Immature natural killer cell (primary cell): ENCODE data around the gene PIANP. TPM values are rescaled to one million over a fixed set of nuclear protein-coding genes. Genes with fewer than 3 reads are reported as not detected.
"Not testable (repeated sequence)": the region's sequence is repeated elsewhere in the genome, so short reads cannot be mapped to it uniquely, and the experiment has no call there.

Experiments
- DNase-seq, 3 donors: peaks; one replicate each; pipeline ENCODE4 v3.0.0; 2022; ENCODE audit warnings: mixed read lengths in 1 of 3
- H3K27ac Mint-ChIP-seq, 6 donors: one replicate each; pipeline ENCODE4 v1.8.0; 2020; ENCODE audit warnings: mixed read lengths in 6 of 6, mild to moderate bottlenecking in 5 of 6, inconsistent platforms in 4 of 6, moderate library complexity in 3 of 6
- H3K27me3 Mint-ChIP-seq, 3 donors: one replicate each; pipeline ENCODE4 v1.8.0; 2020 to 2021; ENCODE audit warnings: low read depth in 3 of 3, mild to moderate bottlenecking in 3 of 3, mixed read lengths in 3 of 3, moderate library complexity in 3 of 3, inconsistent platforms in 1 of 3
- H3K36me3 Mint-ChIP-seq, 3 donors: one replicate each; pipeline ENCODE4 v1.8.0; 2020; ENCODE audit warnings: mixed read lengths in 3 of 3, inconsistent platforms in 2 of 3, mild to moderate bottlenecking in 2 of 3
- H3K4me1 Mint-ChIP-seq, 2 donors: one replicate each; pipeline ENCODE4 v1.8.0; 2020; ENCODE audit warnings: inconsistent platforms in 2 of 2, mild to moderate bottlenecking in 2 of 2, mixed read lengths in 2 of 2, moderate library complexity in 1 of 2
- H3K4me3 Mint-ChIP-seq, 5 donors: one replicate each; pipeline ENCODE4 v1.8.0; 2020; ENCODE audit warnings: mild to moderate bottlenecking in 5 of 5, mixed read lengths in 5 of 5, inconsistent platforms in 3 of 5, moderate library complexity in 3 of 5
- H3K9me3 Mint-ChIP-seq, 6 donors: one replicate each; pipeline ENCODE4 v1.8.0; 2020; ENCODE audit warnings: mild to moderate bottlenecking in 6 of 6, mixed read lengths in 6 of 6, inconsistent platforms in 4 of 6, moderate library complexity in 3 of 6
- polyA plus RNA-seq, 3 donors: library from polyadenylated mRNA; unstranded; fragments of 300-500 nt; fragmentation: Illumina TruSeq; gene quantifications; one replicate each; pipeline ENCODE4 v1.2.3, GENCODE V29; 2021

Gene PIANP
- polyA plus RNA-seq, 3 donors from 2014 or later = not detected

DNA sequence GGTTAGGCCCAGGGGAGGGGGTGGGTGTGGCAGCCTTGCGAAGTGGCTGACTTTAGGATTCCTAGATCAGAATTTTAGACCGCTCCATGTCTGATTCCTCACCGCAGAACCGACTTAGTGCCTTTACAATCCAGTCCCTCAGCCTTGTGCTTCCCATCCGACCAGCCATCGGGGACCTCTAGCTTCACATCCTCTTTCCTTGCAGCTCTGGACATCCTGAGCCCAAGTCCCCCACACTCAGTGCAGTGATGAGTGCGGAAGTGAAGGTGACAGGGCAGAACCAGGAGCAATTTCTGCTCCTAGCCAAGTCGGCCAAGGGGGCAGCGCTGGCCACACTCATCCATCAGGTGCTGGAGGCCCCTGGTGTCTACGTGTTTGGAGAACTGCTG lies 23.8 kb upstream of the PIANP start:
- peak in 1 of 3 donors; percentile 26 for DNase-seq
- peaks cover 2 to 17% (median 12%) of the 10 kb centered on the region in 3 donors for H3K36me3 Mint-ChIP-seq

DNA sequence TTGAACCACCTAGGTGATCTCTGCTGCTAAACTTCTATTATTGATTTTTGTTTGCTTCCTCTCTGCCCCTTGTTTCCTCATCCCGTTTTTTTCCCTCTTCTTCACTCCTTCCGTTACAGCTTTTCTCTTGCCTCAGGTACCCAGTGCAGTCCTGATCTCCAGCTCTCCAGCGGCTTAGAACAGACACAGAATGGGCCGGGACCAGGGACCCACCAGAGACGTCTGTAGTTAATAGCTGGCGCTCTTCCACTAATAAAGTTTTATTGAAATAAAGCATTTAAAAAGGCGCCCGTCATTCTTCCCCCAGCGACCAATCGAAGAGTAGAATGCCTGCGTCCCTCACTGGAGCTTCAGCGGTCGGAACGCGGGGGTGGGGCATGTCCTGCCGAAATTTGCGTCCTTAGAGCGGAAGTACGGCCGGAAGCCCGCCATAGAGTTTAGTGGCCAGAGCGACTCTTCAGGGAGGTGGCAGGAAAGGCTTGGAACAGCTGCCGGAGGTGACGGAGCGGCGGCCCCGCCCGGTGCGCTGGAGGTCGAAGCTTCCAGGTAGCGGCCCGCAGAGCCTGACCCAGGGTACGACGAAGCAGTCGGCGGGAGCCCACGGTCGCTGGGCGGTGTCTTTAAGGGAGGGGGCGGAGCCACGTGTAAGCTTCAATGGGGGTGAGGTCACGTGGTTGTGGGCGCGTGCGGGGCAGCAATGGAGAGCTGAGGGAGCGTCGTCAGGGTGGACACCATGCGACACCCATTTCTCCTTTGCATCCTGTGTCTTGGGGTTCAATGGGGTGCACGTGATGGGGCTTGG lies 23.2 kb upstream of the PIANP start, which contains the start of gene COPS7A:
TSS of gene COPS7A (plus strand) at position 440 of the 802 bp plus-strand sequence. CDS start 611 bp downstream, outside the sequence.
- Mint-ChIP-seq H3K27ac (peak within 1 kb of the TSS; percentile 91 to 99 (median 98)), H3K27me3 (peaks cover 9 to 13% (median 12%) of the 10 kb centered on the region in 3 donors), H3K36me3 (peaks cover 0 to 11% (median 10%) of the 10 kb centered on the region in 3 donors), H3K4me1 (peaks cover 24 to 33% of the 10 kb centered on the region in 2 donors), H3K4me3 (peak within 1 kb of the TSS; percentile 87 to 98 (median 92)), H3K9me3 (peaks cover 0 to 2% (median 0%) of the 10 kb centered on the region in 6 donors)
- DNase-seq = peak; percentile 97 to 98 (median 97)

More for the DNA sequence above, 23.8 kb upstream of the PIANP start:
- H3K9me3 Mint-ChIP-seq = peaks cover 0 to 2% (median 0%) of the 10 kb centered on the region in 6 donors
- H3K4me1 Mint-ChIP-seq = peaks cover 24 to 33% of the 10 kb centered on the region in 2 donors
- H3K27me3 Mint-ChIP-seq = peaks cover 9 to 12% (median 11%) of the 10 kb centered on the region in 3 donors
- H3K27ac Mint-ChIP-seq = peak overlapping the region; percentile 91 to 99 (median 98)
- H3K4me3 Mint-ChIP-seq = peak overlapping the region; percentile 87 to 98 (median 92)

DNA sequence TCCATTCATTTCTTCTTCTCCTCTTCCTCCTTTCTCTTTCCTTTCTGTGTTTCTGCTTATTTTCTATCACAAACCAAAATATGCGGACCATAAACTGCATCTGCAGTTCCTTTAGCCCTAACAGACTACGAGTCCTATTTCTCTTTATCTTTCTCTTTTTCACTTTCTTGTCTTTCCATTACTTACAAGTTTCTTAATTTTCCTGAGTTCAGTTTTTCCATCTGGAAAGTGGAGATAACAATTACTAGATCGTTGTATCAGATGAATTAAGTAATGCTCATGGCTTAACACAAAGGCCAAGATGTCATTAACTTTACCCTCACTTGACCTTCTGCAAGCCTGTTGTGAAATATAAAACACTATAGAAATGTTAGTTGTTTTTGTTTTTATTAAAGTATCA lies 22.2 kb upstream of the PIANP start:
- H3K4me3 Mint-ChIP-seq = peak overlapping the region in 2 of 5 donors; percentile 92 to 96
- H3K9me3 Mint-ChIP-seq = peaks cover 0 to 2% (median 0%) of the 10 kb centered on the region in 6 donors
- peak overlapping the region in 2 of 6 donors; percentile 5 to 66 for H3K27ac Mint-ChIP-seq
- peaks cover 24 to 33% of the 10 kb centered on the region in 2 donors for H3K4me1 Mint-ChIP-seq
- peaks cover 0 to 5% (median 5%) of the 10 kb centered on the region in 3 donors for H3K36me3 Mint-ChIP-seq
- H3K27me3 Mint-ChIP-seq = peaks cover 9 to 13% (median 12%) of the 10 kb centered on the region in 3 donors
- DNase-seq = no peak

DNA sequence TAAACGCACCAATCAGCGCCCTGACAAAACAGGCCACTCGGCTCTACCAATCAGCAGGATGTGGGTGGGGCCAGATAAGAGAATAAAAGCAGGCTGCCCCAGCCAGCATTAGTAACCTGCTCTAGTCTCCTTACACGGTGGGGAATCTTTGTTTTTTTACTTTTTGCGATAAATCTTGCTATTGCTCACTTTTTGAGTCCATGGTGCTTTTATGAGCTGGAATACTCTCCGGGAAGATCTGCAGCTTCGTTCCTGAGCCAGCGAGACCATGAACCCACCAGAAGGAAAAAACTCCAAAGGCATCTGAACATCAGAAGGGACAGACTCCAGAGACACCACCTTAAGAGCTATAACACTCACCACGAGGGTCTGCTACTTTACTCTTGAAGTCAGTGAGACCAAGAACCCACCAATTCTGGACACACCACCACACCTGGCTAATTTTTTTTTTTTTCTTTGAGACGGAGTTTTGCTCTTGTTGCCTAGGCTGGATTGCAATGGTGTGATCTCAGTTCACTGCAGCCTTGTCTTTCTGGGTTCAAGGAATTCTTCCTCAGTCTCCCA lies 16.3 kb upstream of the PIANP start:
- Mint-ChIP-seq H3K36me3 (no peaks in the 10 kb centered on the region), H3K4me1 (no peaks in the 10 kb centered on the region), H3K4me3 (no peak overlapping the region), H3K27me3 (peaks cover 0 to 8% (median 4%) of the 10 kb centered on the region in 3 donors), H3K9me3 (no peaks in the 10 kb centered on the region), H3K27ac (no peak overlapping the region)
- DNase-seq = no peak

DNA sequence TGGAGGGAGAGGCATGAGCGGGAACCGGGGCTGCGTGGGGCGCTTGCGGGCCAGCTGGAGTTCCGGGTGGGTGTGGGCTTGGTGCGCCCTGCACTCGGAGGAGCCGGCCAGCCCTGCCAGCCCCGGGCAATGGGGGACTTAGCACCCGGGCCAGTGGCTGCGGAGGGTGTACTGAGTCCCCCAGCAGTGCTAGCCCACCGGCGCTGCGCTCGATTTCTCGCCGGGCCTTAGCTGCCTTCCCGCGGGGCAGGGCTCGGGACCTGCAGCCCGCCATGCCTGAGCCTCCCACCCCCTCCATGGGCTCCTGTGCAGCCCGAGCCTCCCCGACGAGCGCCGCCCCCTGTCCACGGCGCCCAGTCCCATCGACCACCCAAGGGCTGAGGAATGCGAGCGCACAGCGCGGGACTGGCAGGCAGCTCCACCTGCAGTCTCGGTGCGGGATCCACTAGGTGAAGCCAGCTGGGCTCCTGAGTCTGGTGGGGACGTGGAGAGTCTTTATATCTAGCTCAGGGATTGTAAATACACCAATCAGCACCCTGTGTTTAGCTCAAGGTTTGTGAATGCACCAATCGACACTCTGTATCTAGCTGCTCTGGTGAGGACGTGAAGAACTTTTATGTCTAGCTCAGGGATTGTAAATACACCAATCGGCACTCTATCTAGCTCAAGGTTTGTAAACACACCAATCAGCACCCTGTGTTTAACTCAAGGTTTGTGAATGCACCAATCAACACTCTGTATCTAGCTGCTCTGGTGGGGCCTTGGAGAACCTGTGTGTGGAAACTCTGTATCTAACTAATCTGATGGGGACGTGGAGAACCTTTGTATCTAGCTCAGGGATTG lies 15.6 kb upstream of the PIANP start:
- not testable (repeated sequence) for H3K9me3 Mint-ChIP-seq, H3K4me1 Mint-ChIP-seq

DNA sequence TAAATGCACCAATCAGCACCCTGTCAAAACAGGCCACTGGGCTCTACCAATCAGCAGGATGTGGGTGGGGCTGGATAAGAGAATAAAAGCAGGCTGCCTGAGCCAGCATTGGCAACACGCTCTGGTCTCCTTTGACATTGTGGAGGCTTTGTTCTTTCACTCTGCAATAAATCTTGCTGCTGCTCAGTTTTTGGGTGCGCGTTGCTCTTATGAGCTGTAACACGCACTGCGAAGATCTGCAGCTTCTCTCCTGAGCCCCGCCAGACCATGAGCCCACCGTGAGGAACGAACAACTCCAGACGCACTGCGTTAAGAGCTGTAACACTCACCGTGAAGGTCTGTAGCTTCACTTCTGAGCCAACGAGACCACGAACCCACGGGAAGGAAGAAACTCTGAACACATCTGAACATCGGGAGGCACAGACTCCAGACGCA lies 8.4 kb upstream of the PIANP start:
- Mint-ChIP-seq H3K36me3 (no peaks in the 10 kb centered on the region), H3K4me3 (peak overlapping the region in 4 of 5 donors; percentile 44 to 88 (median 69)), H3K4me1 (peaks cover 4 to 10% of the 10 kb centered on the region in 2 donors), H3K27me3 (peaks cover 2 to 16% (median 5%) of the 10 kb centered on the region in 3 donors), H3K9me3 (no peaks in the 10 kb centered on the region), H3K27ac (peak overlapping the region in 2 of 6 donors; percentile 89 to 90)
- no peak for DNase-seq

More for the DNA sequence above, 15.6 kb upstream of the PIANP start:
- not testable (repeated sequence) for DNase-seq, H3K27ac Mint-ChIP-seq, H3K4me3 Mint-ChIP-seq, H3K27me3 Mint-ChIP-seq, H3K36me3 Mint-ChIP-seq

DNA sequence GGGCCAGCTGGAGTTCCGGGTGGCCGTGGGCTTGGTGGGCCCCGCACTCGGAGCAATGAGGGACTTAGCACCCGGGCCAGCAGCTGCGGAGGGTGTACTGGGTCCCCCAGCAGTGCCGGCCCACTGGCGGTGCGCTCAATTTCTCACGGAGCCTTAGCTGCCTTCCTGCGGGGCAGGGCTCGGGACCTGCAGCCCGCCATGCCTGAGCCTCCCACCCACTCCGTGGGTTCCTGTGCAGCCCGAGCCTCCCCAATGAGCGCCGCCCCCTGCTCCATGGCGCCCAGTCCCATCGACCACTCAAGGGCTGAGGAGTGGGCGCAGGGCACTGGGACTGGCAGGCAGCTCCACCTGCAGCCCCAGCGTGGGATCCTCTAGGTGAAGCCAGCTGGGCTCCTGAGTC lies 7.7 kb upstream of the PIANP start:
- H3K4me3 Mint-ChIP-seq = not testable (repeated sequence)

DNA sequence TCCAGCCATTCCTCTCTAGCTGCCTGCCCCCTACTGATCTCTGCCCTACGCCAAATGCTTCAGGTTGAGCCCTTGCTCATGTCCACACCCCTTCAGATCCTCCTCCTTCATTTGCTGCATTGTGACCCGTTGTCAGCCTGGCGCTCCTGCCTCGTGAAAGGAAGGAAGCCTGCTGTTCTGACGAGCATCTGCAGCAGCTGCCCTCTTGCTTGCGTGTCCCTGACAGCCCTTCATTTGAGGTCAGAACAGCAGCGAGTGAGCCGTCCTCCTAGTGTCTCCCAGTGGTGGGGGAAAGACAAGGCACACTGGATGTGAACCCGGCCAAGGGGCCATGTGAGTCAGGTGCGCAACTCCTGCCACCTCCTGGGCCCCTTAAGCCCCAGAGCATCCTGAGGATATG lies 3.0 kb upstream of the PIANP start:
- Mint-ChIP-seq H3K36me3 (peaks cover 0 to 4% (median 0%) of the 10 kb centered on the region in 3 donors), H3K27ac (no peak overlapping the region), H3K4me1 (peaks cover 9 to 14% of the 10 kb centered on the region in 2 donors), H3K4me3 (peak overlapping the region in 1 of 5 donors; percentile 22), H3K27me3 (peaks cover 20 to 31% (median 28%) of the 10 kb centered on the region in 3 donors), H3K9me3 (no peaks in the 10 kb centered on the region)
- DNase-seq = no peak

More for the DNA sequence above, 7.7 kb upstream of the PIANP start:
- not testable (repeated sequence) for H3K27ac Mint-ChIP-seq, H3K36me3 Mint-ChIP-seq, H3K9me3 Mint-ChIP-seq, DNase-seq
- peaks cover 4 to 10% of the 10 kb centered on the region in 2 donors for H3K4me1 Mint-ChIP-seq
- H3K27me3 Mint-ChIP-seq = peaks cover 5 to 19% (median 5%) of the 10 kb centered on the region in 3 donors

DNA sequence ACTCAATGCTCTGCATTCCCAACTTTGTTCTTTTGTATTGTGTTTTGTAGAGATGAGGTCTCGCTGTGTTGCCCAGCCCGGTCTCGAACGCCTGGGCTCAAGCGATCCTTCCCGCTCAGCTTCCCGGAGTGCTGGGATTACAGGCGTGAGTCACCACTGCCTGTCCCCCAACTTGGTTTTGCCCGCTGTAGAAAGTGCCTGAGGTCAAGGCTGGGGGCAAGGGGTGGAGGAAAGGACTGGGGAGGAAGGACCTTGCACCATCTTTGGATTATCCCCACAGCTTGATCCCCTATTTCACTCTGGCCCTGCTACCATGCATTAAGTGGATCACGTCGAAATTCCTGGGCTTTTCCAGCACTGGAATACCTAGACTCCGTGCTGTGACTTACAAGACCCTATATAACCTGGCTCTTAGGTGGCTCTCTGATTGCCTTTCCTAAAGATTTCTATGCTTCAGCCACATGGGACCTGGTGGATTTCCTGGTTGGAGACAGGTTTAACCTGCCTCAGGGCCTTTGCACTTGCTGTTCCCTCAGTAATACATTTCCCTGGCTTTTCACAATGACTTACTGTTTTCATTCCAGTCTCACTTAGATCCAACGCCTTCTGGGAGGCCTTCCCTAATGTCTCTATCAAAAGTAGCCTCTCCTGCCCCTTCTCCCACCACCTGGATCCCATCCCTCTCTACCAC lies 608 bp upstream of the PIANP start:
- no peak for DNase-seq
- H3K27me3 Mint-ChIP-seq = peaks cover 31 to 42% (median 32%) of the 10 kb centered on the region in 3 donors
- H3K9me3 Mint-ChIP-seq = no peaks in the 10 kb centered on the region
- peaks cover 8 to 14% of the 10 kb centered on the region in 2 donors for H3K4me1 Mint-ChIP-seq
- peak overlapping the region; percentile 38 to 62 (median 48) for H3K4me3 Mint-ChIP-seq
- peaks cover 0 to 4% (median 0%) of the 10 kb centered on the region in 3 donors for H3K36me3 Mint-ChIP-seq
- H3K27ac Mint-ChIP-seq = no peak overlapping the region

DNA sequence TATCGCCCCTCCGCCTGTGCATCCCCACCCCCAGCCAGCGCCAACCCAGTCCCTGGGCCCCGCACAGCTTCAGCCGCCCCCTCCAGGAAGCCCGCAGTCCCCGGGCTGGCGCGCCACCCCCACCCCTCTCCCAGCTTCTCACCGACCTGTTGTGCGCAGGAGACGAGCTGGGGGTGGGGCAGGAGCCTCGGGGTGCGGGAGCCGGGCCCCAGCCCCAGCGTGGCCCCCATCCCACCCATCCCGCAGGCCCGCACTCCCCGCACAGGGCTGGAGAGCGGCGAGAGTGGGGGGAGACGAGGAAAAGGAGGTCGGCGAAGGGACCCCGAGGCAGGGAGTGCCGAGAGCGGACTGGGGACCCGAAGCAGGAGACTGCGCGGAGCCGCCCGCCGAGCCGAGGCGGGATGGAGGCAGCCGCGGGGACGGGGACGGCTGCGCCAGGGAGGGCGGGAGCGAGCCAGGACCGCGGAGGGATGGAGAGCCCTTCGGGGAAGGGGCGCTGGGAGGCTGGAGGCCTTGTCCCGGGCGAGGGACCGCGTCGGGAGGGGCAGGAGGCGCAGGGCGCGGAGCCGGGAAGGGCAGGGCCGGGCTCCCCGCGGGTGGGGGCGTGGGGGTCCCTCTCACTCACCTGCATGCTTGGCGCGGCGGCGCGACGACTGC lies 498 bp downstream of the PIANP start:
- Mint-ChIP-seq H3K9me3 (no peaks in the 10 kb centered on the region), H3K27me3 (peaks cover 30 to 40% (median 32%) of the 10 kb centered on the region in 3 donors), H3K4me1 (peaks cover 8 to 14% of the 10 kb centered on the region in 2 donors), H3K36me3 (peaks cover 0 to 4% (median 0%) of the 10 kb centered on the region in 3 donors), H3K4me3 (peak overlapping the region in 4 of 5 donors; percentile 42 to 60 (median 48)), H3K27ac (no peak overlapping the region)
- DNase-seq = no peak

DNA sequence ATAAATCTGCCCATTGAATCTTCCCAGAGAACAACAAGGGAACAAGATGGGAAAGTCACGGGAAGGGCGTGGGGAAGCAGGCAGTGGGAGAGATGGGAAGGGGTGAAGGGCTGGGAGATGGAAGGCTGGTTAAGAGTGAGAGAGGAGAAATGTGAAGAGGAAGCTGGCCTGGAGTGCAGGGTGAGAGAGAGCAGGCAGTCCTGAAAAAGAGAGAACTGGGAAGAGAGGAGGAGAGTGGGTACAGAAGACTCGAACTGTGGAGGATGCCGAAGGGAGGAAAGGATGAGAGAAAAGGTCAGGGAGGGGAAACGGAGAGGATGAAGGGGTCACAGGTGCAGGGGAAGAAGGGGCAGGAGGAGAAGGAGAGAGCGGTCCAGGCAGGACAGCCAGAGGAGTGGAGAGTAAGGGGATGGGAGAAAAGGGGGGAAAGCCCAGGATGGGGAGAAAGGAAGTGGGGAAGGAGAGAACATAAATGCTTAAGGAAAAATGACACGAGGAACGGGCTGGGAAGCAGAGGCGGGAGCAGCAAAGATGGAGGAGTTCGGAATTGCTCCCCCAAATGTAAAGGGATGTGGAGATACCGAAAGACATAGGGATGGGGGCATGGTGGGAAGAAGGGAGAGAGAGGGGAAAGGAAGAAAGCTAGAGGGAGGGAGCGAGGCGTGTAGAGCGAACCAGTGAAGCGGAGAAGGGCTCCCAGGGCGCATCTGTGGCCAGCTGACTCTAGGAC lies 1.2 kb downstream of the PIANP start:
- Mint-ChIP-seq H3K9me3 (no peaks in the 10 kb centered on the region), H3K27ac (no peak overlapping the region), H3K4me1 (peaks cover 8 to 14% of the 10 kb centered on the region in 2 donors), H3K27me3 (peaks cover 27 to 40% (median 32%) of the 10 kb centered on the region in 3 donors), H3K36me3 (peaks cover 0 to 4% (median 0%) of the 10 kb centered on the region in 3 donors), H3K4me3 (peak overlapping the region in 4 of 5 donors; percentile 42 to 67 (median 55))
- no peak for DNase-seq
